Type B pancreatic cell (in vitro differentiated cells): ENCODE results near the gene NDUFV2. TPM values are rescaled to one million over a fixed set of nuclear protein-coding genes. Genes with fewer than 3 reads are reported as not detected.

Experiments
- DNase-seq: peaks from one replicate; pipeline ENCODE4 v3.0.0; 2021; ENCODE audit warnings: mixed read lengths; ENCODE audit not compliant: unreplicated experiment; ENCODE audit errors: extremely low spot score
- H3K27ac Mint-ChIP-seq: 2 replicates; pipeline ENCODE4 v1.8.0; 2021; ENCODE audit warnings: mild to moderate bottlenecking, mixed read lengths
- H3K27me3 Mint-ChIP-seq: 2 replicates; pipeline ENCODE4 v1.8.0; 2021; ENCODE audit warnings: mixed read lengths
- H3K36me3 Mint-ChIP-seq: 2 replicates; pipeline ENCODE4 v1.8.0; 2021; ENCODE audit warnings: mixed read lengths
- H3K4me1 Mint-ChIP-seq: one replicate; pipeline ENCODE4 v1.8.0; 2021; ENCODE audit warnings: mixed read lengths; ENCODE audit not compliant: unreplicated experiment
- H3K4me3 Mint-ChIP-seq: 2 replicates; pipeline ENCODE4 v1.8.0; 2021; ENCODE audit warnings: mild to moderate bottlenecking, mixed read lengths
- H3K9me3 Mint-ChIP-seq: 2 replicates; pipeline ENCODE4 v1.8.0; 2021; ENCODE audit warnings: mixed read lengths
- CTCF ChIP-seq: fragments of 200-600 bp; sonication (generic); conservative IDR thresholded peaks from 2 replicates; pipeline ENCODE4 v1.5.0; 2021; ENCODE audit warnings: antibody characterized with exemption, mild to moderate bottlenecking
- total RNA-seq: library from RNA; stranded (reverse); gene quantifications from 2 replicates; pipeline ENCODE4 v1.2.1, GENCODE V29; 2021; ENCODE audit warnings: low replicate concordance

NDUFV2 gene
- total RNA-seq, 1 donor from 2014 or later = 135 TPM

GRCh38 chr18:9132628-9133027 is 30.1 kb downstream of the NDUFV2 start:
- Mint-ChIP-seq H3K9me3 (no peaks in the 10 kb centered on the region), H3K36me3 (peaks cover 25% of the 10 kb centered on the region)

GRCh38 chr18:9133225-9133624 is 30.7 kb downstream of the NDUFV2 start:
- peaks cover 21% of the 10 kb centered on the region for H3K36me3 Mint-ChIP-seq
- peaks cover 19% of the 10 kb centered on the region for H3K4me1 Mint-ChIP-seq
- H3K9me3 Mint-ChIP-seq = no peaks in the 10 kb centered on the region
- peak overlapping the region; percentile 64 for H3K4me3 Mint-ChIP-seq
- DNase-seq = no peak
- H3K27me3 Mint-ChIP-seq = no peaks in the 10 kb centered on the region
- peak overlapping the region; percentile 83 for H3K27ac Mint-ChIP-seq
- TF ChIP-seq CTCF = no peak

More at GRCh38 chr18:9132628-9133027, 30.1 kb downstream of the NDUFV2 start:
- peaks cover 19% of the 10 kb centered on the region for H3K4me1 Mint-ChIP-seq
- no peaks in the 10 kb centered on the region for H3K27me3 Mint-ChIP-seq
- H3K27ac Mint-ChIP-seq = peak overlapping the region; percentile 83
- TF ChIP-seq CTCF = no peak
- no peak overlapping the region for H3K4me3 Mint-ChIP-seq
- DNase-seq = no peak

GRCh38 chr18:9135081-9135911 is 32.8 kb downstream of the NDUFV2 start:
- peak overlapping the region; percentile 99 for H3K27ac Mint-ChIP-seq
- TF ChIP-seq CTCF = no peak
- H3K36me3 Mint-ChIP-seq = peaks cover 10% of the 10 kb centered on the region
- H3K27me3 Mint-ChIP-seq = no peaks in the 10 kb centered on the region
- H3K4me3 Mint-ChIP-seq = peak overlapping the region; percentile 98
- H3K9me3 Mint-ChIP-seq = no peaks in the 10 kb centered on the region
- DNase-seq = no peak
- peaks cover 34% of the 10 kb centered on the region for H3K4me1 Mint-ChIP-seq

- Mint-ChIP-seq H3K27ac (peak overlapping the region; percentile 99), H3K4me3 (peak overlapping the region; percentile 98), H3K4me1 (peaks cover 39% of the 10 kb centered on the region), H3K27me3 (no peaks in the 10 kb centered on the region), H3K9me3 (no peaks in the 10 kb centered on the region), H3K36me3 (peaks cover 10% of the 10 kb centered on the region)
- DNase-seq = peak; percentile 74
- TF ChIP-seq CTCF = no peak
Observed at GRCh38 chr18:9135912-9136314, 33.4 kb downstream of the NDUFV2 start.

- peak within 1 kb of the TSS; percentile 98 for H3K4me3 Mint-ChIP-seq
- H3K4me1 Mint-ChIP-seq = peaks cover 45% of the 10 kb centered on the region
- peak; percentile 98 for DNase-seq
- H3K27ac Mint-ChIP-seq = peak within 1 kb of the TSS; percentile 99
- peaks cover 10% of the 10 kb centered on the region for H3K36me3 Mint-ChIP-seq
- no peaks in the 10 kb centered on the region for H3K27me3 Mint-ChIP-seq
- H3K9me3 Mint-ChIP-seq = no peaks in the 10 kb centered on the region
- no peak for TF ChIP-seq CTCF
Observed at GRCh38 chr18:9136315-9137155, 34.0 kb downstream of the NDUFV2 start, which contains the start of gene ANKRD12. Gene ANKRD12 (plus strand): TSS chr18:9136781. CDS start chr18:9182433, 45,652 bp downstream.
